ENCODE results near the gene KCNS1.

GRCh38 chr20:45094201-45094600 is 6.7 kb downstream of the KCNS1 start:
- TF ChIP-seq CTCF (conservative IDR thresholded peaks at IDR 0.05; ENCODE audit: low read length) = no peak
- TF ChIP-seq EZH2phosphoT487 (IDR thresholded peaks at IDR 0.05; ENCODE audit: borderline replicate concordance, low read depth, low read length) = no peak
